ENCODE results near the gene ZFAND3.
A peak's percentile ranks its signal among the peaks of the same experiment; 100 is the strongest.
"Not testable (repeated sequence)": the region's sequence is repeated elsewhere in the genome, so short reads cannot be mapped to it uniquely, and the experiment has no call there.

The ZFAND3 gene

DNA sequence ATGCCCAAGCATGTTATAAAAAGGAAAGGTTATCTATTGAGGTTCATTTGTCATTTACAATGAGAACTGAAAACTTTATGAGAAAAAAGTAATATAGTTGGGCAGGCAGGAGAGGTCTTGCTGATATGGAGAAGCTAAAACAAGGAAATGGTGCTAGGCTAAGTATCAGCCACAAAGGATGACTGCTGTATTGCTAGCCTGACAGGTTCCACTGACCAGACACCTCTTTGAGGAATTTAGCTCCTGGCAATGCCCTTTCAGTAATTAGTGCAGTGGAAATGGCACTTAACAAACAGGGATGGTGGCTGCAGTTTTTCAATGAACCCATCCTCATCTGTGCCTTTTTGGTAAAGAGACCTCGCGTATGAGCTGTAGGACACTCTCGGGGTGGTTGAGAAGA, 284.4 kb downstream of the ZFAND3 start:
- no peak for DNase-seq

DNA sequence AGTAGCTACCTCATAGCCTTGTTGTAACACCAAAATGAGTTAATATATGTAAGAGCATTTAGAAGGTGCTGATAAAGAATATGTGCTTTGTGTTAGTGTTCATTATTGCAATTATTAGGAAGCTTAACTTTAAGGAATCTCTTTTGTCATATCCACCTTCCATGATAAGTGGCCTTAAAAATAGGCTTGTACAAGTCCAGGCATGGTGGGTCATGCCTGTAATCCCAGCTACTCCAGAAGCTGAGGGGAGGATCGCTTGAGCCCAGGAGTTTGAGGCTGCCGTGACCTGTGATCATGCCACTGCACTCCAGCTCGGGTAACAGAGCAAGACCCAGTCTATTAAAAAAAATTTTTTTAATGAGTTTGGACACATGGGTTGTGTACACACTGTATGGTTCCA, 285.5 kb downstream of the ZFAND3 start:
- DNase-seq, result no peak

DNA sequence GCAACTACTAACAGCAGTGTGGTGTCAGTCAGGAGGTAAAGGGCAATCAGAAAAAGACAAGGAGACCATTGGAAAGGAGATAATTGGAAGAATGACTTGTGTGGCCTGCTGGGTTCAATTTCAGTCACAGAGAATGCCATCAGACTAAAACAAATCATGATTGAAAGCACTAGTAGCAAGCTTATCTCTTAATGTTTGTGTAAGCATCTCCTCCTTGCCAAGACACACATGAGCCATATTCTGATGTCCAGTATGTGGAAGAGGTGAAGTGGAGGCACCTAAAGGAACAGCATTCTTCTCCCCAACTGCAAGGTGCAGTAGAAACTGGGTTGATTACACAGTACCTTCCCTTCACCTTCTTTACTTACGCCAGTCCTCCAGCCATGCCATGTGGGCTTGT, 287.5 kb downstream of the ZFAND3 start:
- no peak for DNase-seq

DNA sequence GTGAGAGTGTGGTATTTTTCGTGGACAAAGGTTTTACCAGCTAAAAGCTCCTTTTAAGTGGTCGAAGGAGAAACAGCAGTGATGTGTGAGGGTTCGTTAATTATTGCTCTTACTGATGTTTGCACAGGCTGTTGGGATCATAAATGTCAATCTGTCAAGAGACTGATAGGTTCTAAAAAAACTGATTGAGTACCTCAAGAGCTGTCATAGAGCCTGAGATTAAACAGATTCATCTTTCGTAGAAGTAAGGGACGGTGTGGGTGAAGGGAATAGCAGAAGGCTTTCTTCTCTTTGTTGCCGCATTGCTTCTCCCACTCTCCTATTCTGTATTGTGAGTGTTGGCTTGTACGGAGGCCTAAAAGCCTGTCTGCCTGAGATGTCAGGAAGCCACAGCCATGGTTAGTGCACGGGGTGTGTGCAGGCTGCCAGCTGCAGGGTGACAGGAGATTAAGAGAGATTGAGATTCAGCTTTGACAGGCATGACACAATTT, 291.0 kb downstream of the ZFAND3 start:
- peak; percentile 57 for DNase-seq

DNA sequence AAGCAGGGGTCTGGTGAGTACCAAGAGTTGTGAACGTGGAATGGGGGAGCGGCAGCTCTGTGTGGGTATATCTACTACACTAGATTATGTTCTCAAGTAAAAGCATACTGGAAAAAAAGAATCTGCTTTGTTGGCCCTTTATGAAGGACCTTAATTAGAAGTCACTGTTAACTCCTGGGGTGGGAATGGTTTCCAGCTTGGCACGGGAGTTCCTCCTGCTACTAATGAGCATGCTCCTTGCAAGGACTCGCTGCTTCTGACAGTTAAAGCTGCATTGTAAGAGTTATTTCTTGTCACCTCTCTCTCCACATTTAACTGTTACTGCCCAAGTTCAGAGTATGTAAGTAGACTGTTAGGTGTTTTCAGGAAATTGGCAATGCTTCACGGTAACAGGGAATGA, 292.7 kb downstream of the ZFAND3 start:
- no peak for DNase-seq

DNA sequence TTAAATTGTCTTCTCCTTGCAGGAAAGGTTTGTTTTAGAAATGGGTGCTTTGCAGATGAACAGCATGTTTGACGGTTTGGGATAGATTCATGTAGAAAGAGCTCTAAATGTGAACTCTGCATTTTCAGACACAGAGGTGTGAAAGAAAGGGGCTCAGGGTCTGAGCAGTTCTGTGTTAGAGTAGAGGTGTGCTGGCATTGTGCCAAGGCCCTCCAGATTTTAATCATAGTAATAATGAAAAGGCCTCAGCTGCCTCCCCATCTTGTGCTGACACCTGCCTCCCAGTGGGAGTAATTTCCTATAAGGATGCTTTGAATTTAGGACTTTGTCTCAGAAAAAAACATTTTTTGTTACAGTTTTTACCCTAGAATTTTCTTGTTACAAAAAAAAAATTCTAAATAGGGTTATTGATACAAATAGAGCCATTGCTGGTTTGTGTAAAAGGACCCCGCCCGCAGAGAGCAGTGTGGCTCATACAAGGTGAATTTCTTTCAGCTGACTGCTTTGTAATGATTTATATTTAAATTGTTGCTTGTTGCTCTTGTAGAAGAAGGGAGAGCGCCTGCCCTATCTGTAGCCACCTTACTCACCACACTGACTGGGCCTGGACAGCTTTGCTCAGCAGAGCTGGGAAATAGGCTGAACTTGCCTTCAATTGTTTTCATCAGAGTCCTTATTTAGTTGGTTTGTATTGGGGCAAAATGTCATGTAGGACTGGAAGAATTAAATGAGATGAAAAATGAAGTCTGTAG, 294.5 kb downstream of the ZFAND3 start:
- peak; percentile 71 for DNase-seq

DNA sequence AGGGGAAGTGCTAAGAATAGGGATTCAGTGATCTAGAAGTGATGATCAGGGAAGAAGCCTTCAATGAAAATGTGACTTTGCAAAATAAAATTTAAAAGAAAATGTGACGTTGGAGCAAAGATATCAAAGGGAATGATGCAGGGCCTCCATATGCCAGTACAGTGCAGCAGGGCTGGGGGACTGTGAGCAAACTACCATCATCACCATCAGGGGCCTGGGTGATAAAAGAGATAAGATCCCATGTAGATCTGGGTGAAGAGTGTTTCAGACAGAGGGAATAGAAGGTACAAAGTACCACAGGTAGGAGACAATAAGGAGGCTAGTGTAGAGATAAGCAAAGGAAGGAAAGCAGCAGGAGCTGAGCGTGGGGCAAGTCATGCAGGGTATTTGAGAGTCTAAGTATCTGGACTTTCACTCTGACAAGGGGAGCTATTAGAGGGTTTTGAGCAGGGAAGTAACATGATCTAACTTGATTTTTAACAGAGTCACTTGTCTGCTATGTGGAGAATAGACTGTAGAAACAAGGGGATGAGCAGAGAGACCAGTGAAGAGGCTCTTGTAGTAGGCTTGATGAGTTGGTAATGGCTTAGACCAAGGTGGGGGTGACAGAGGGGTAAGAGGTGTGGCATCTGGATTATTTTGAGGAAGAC, 295.6 kb downstream of the ZFAND3 start:
- no peak for DNase-seq

DNA sequence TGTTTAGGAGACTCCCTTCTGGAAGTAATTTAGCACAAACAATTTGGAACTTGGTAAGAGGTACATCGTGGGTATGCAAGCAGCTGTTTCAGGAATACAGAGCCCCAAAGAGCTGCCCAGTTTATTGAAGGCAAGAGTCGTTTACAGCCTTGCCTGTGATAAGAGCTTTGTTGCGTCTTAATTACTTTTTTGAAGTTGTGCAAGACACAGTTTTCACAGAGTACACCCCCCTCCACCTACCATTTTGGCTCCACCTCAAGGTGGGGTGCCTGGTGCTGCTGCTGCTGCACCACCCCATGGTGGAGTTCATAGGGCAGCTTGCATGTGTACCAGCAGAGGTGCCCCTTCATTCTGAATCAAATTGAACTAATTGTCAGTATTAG, 296.1 kb downstream of the ZFAND3 start:
- no peak for DNase-seq

DNA sequence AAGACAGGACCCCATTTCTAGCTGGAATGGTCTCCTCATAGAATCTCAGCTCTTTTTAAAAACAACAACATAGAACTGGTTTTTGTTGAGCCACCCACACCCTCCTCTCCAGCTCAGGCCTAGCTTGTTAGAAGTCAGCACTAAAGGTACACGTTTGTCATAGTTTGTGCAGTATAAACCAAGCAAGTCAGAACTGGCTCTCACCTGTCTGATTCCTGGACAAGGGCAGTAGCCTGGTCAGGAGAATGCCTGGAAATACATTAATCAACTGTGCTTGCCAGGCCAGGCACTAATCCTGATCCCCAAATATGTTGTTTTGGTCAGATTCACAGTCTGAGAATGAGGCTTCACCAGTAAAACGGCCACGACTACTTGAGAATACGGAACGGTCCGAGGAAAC, 296.7 kb downstream of the ZFAND3 start:
- DNase-seq, result no peak

DNA sequence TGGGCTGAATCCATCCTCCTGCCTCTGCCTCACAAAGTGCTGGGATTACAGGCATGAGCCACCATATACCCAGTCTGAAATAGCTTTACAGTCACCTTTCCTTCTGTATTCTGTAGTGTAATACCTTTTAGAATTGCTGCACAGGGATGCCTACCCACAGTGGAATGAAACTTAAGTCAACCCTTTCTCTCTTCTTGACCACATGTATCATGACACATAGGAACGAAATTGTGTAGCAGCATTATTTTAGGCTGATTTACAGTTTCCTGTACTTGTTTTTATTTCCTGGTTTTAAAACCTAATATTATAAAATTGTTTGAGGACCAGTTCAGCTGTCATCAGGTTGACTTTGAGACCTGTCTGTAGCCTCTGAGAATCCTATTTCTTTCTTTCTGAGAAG, 297.8 kb downstream of the ZFAND3 start:
- no peak for DNase-seq

DNA sequence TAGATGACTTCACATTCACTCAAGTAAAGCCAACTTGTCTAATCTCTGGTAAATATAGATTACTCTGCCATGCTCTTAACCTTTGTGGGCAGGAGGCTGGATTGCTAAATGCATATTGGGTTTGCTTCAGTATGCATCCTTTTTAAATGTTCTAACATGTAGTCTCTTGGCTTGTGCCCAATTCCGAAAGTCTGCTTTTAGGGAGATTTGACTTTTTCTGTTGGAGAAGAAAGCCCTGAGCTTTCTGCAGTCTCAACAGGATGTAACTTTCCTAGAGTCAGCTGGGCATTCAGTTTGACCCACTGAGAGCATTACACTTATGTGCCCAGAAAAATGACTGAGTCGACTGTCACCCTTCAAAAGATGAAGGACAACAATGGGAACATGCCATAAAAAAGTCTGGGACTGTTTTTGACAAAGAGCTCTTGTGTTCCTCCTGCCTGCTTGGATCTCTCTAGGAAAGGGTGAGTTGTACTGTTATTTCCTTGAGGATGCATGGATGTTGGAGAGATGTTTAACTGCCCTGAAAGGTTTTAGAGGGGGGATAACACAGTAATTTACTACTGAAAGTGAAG, 299.4 kb downstream of the ZFAND3 start:
- no peak for DNase-seq

DNA sequence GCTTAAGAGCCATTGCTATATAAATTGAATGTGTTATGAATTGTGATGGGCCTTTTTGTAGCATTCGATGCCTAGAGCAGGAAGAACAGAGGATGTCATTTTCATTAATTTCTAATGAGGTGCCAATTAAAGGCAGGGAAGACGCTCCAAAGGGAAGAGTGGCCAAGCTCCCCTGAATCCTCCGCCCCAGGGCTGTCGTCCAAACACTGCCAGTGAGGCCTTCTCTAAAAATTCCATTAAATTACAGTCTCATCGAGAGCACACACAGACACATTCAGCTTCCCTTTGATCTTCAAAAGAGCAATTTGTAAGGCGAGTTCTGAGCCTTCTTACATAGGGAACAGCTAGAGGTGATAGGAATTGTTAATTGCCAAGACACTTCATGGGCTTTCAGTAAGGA, 300.0 kb downstream of the ZFAND3 start:
- no peak for DNase-seq

DNA sequence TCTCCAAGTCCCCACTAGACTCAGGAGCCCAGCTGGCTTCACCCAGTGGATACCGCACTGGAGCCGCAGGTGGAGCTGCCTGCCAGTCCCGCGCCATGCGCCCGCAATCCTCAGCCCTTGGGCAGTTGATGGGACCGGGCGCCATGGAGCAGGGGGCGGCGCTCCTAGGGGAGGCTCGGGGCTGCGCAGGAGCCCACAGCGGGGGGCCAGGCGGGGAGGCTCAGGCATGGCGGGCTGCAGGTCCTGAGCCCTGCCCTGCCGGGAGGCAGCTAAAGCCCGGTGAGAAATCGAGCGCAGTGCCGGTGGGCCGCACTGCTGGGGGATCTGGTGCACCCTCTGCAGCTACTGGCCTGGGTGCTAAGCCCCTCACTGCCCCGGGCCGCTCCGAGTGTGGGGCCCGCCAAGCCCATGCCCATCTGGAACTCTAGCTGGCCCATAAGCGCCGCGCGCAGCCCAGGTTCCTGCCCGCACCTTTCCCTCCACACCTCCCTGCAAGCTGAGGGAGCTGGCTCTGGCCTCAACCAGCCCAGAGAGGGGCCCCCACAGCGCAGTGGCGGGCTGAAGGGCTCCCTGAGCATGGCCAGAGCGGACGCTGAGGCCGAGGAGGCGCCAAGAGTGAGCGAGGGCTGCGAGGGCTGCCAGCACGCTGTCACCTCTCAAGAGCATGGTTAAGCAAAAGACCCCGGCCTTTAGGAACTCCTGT, 304.8 kb downstream of the ZFAND3 start:
- not testable (repeated sequence) for DNase-seq

DNA sequence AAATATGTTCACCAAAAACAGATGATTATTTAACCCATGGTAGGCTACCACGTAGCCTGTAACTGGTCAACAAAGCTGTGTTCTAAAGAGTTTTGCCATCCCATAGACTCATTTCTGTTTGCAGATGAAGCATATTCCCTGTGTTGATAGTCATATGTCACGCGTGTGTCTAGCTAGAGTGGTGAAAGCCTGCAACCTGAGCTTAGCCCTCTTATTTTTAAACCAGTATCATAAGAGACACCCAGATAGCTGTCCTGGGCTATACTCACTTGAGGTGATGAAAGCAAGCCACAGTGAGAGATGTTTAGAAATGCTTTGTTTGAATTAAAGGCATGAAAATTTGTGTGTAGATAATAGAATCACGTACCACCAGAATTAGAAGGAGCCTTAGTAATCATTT, 307.8 kb downstream of the ZFAND3 start:
- DNase-seq, result no peak

DNA sequence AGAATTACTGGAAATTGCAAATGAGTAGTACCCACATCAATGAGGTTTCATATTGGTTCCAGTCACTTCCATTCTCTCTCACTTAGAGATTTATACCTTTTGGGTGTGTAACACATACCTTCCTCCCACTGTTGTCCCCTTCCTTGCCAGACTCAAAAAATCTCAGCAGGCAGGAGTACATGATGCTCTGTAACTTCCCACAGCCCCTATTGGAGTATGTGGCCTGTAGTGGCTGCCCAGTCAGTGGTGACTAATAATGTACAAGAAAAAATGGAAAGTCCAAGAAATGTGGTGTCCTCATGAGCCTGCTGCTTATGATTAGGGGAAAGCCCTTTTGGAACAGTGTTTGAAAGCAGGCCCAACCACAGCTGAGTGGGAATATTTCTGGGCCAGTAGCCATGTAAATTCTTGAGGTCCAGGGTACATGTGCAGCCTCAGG, 312.0 kb downstream of the ZFAND3 start:
- no peak for DNase-seq

DNA sequence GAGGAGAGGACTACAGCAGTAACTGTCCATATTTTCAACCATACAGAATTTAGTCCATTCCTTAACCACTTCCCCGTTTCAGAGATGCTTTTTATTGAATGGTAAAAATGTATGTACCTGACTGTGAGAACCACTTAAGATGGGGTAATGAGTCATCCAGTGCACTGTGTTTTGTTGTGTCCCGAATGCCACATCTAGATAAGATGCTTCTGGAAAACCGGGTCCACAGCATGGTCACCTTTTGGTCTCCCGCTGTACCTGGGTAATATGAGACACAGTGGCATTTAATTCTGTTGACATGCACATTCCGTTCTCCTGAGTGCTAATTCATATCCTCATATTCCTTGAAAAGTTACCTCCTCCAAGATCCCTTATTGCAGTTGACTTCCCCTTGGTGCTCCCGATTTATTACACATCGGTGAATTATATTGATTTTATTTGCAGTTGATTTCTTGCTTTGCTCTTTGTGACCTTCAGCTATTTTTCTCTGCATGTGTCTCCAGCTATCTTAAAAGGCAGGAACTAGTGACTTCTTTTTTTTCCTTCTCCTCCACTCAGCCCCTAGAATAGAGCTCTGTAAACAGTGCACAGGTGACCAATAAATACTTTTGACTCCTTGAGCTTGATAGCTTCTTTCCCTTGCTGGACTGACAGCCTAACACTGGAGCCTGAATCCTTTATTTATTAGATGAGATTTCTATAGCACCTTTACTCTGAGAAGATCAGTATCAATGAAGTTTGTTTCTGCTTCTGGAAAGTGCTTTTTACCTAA, 314.6 kb downstream of the ZFAND3 start:
- DNase-seq, result no peak

DNA sequence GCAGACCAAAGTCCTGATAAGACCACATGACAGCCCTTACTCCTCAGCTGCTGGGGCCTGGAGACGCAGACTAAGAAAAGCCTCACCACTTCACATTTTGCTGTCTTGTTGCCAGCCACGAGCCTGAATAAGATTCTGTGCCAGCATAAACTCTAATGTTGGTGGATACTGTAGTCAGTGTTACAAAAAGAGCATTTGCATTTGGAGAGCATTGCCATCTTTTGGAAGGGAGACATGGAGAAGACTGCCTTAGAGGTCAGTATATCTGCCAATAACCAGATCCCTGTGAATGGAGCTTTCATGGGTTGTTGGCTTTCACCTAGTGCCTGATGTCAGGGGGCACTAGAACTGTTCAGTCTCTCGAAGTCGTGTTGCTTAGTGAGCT, 315.2 kb downstream of the ZFAND3 start:
- no peak for DNase-seq

DNA sequence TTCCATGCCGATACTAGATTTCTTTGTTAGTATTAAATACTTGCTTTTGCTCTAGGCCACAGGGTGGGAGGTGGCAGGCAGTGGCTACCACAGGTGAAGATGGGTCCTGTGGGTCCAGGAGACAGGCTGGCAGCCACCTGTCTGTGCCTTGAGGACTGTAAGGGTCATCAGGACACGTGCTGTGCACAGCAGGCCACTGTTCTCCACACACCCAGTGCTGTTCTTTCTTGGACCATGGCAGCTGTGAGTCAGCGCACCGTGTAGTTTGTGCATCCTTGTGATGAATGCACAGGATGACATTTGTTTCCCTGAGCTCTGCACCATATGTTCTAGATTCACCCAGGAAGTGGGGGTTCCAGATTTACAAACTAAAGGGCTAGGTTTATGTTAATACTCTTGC, 317.0 kb downstream of the ZFAND3 start:
- no peak for DNase-seq

DNA sequence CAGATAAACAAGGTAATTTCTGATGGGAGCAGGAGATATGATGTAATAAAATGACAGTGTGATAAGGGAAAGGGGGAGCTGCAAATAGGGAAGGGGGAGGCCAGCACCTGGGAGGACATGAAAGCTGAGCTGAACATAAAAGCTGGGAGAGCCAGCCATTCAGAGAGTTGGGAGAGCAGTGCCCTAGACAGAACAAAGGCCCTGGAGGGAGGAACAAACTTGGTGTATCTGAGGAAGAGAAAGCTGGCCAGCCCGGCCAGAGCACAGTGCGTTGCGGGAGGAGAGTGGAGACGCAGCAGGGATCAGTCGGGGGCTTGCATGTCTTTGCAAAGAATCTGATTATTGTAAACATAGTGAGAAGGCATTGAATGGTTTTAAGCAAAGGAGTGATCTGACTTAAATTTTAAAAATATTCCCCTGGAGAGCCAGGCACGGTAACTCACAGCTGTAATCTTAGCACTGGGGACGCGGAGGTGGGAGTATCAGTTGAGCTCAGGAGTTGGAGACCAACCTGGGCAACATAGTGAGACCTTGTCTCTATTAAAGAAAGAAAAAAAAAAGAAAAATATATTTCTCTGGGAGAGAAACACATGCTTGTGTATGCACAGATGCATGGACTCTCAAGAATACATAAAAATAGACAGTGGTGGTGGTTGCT, 318.2 kb downstream of the ZFAND3 start:
- no peak for DNase-seq

DNA sequence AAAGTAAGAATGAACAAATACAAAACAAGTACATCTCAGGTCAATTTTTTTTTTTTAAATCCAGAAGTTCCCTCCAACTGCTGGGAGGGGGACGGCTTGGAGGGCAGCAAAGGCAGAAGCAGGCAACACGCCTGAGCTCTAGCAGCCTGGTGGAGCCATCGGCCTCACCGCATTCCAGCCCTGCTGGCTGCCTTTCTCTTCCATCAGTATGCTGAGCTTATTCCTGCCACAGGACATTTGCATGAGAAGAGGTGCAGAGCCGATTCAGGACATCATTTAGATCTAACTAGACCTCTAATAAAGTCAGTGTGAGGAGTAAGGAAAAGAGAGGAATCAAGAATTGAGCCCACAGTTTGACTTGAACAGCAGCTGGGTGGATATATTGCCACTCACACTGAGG, 318.8 kb downstream of the ZFAND3 start:
- DNase-seq, result no peak

DNA sequence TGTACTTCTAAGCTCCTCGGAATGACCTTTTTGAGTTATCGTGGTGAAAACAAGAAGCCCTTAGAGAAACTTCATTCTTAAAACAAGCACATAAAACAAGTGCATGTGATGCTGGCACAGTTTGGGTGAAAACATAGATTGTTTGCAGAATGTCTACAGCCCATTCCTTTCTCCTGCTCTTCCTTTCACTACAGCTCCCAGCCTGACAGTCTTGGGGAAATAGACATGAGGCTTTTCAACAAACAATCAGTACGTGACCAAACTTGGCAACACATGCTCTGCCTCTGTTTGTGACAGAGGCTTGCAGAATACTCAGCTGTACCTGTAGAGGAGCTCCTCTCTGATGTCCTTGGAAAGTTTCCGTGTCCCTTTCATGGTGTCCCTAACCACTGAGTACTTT, 321.6 kb downstream of the ZFAND3 start:
- no peak for DNase-seq

DNA sequence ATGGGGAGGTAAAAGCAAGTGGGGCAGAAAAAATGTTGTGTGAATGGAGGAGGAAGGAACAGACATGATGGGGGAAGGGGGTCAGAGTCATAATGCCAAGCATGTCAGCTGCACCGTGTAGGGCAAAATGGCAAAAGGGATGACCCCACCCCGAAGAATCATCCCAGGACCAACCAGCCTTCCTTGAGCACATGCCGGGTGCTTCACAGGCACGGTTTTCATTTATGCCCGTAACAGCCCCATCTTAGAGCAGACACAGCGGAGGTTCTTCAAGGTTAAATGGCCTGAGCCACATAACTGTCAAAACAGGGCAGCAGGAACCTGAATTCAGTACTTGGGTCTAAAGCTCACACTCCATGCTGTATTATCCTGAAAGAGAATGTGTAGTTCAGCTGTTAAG, 322.2 kb downstream of the ZFAND3 start:
- no peak for DNase-seq

Data from NCI-H1092 (cell line).